Parietal lobe (tissue), 2 donors: Measurements from ENCODE around the gene RPS19. TPM values are rescaled to one million over a fixed set of nuclear protein-coding genes. Genes with fewer than 3 reads are reported as not detected.

ENCODE experiments used
- small RNA-seq: library from RNA; depleted of rRNA; stranded (forward); fragments of <200 nt; gene quantifications from one replicate; pipeline ENCODE3, GENCODE V24; 2014; ENCODE audit warnings: low replicate concordance
- total RNA-seq: library from RNA; depleted of rRNA; stranded (reverse); fragments of >200 nt; gene quantifications from one replicate; pipeline ENCODE4 v1.2.3, GENCODE V29; 2014

The RPS19 gene
- 374 TPM for total RNA-seq

DNA sequence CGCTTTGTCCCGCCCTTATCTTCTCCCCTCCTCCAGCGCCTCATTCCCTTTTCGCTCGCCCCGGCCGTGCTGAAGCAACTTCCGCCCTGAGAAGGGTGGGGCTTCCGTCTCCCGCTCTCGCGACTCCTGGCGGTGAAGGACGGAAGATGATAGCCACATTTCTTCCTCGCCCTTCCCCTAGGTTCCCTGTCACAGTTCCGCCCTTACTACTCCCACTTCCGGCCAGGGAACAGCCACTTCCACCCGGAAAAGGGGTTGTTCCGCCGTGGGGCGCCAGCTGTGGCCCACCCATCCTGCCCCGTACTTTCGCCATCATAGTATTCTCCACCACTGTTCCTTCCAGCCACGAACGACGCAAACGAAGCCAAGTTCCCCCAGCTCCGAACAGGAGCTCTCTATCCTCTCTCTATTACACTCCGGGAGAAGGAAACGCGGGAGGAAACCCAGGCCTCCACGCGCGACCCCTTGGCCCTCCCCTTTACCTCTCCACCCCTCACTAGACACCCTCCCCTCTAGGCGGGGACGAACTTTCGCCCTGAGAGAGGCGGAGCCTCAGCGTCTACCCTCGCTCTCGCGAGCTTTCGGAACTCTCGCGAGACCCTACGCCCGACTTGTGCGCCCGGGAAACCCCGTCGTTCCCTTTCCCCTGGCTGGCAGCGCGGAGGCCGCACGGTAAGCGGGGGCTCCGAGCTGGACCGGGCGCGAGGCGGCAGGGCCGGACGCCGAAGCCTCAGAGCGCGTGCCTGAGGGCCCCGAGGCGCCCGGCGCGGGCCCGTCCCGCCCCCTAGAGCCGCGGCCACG lies at the start of gene RPS19:
Gene RPS19, plus strand, starts transcription at position 638 of the 801 bp plus-strand sequence. CDS start 520 bp downstream, outside the sequence.

DNA sequence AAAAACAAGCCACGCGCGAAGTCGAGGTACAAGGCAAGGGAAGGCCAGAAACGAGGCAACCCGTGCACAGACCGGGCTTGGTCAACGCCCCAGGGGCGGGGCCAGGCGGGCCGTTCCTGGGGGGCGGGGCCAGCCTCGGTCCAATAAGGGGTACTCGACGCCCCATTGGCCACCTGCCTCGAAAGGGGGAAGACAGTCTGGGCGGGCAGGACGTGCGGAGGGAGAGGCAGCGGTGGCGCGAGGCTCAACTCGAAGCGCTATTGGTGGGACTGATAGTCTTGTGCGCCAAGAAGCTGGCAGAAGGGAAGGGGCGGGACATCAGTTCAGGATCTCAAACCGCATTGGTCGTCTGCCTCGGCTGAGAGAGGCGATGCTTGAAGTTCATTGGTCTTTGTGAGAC lies 15.5 kb upstream of the RPS19 start, which contains the start of gene LYPD4:
Gene LYPD4, minus strand, starts transcription at position 83 of the 400 bp plus-strand sequence. CDS start 5,398 bp downstream, outside the sequence.

DNA sequence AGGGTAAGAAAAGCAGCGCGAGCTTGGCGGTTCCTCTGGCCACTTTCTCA lies 15.2 kb upstream of the RPS19 start, which contains the start of gene DMRTC2:
Gene DMRTC2, plus strand, starts transcription at position 42 of the 50 bp plus-strand sequence. CDS start 2,387 bp downstream, outside the sequence.

DNA sequence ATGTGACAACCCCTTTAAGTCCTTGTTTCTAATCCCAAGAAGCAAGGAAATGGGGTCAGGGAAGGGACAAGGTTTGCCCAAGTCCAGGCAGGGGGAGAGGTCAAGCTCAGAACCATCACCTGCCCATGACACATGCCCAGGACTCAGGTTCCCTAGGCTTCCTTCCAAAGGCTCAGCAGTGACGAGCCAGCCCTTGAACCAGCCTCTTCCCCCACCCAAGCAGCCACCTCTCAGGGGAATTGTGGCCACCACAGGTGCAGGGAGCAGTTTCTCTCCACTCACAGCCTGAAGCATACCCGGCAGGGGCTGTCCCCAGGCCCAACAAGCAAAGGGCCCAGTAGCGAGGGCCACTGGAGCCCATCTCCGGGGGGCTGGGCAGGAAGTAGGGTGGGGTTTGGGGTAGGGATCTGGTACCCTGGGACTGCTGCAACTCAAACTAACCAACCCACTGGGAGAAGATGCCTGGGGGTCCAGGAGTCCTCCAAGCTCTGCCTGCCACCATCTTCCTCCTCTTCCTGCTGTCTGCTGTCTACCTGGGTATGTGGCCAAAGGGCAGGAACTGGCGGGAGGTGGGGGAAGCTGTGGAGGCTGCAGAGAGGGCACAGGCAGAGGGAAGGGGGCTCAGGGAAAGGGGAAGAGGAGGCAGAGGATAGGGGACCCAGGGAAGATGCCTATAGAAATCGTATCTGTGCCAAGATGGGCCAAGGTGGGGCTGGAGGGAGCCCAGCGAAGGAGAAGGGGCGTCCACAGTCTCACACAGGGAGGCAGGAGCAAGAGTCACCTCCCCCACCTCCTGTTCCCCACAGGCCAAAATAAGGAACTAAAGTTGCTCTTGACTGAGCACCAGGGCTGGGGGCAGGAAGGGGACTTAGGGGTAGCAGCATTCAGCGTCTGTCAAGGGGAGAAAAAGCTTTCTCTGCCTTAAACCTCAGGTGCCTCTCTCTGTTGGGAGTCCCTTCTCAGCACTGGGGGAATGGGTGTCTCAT lies 17.1 kb downstream of the RPS19 start, which contains the start of gene CD79A:
Gene CD79A, plus strand, starts transcription at position 433 of the 986 bp plus-strand sequence. Its CDS starts 26 bp downstream, at position 459.

DNA sequence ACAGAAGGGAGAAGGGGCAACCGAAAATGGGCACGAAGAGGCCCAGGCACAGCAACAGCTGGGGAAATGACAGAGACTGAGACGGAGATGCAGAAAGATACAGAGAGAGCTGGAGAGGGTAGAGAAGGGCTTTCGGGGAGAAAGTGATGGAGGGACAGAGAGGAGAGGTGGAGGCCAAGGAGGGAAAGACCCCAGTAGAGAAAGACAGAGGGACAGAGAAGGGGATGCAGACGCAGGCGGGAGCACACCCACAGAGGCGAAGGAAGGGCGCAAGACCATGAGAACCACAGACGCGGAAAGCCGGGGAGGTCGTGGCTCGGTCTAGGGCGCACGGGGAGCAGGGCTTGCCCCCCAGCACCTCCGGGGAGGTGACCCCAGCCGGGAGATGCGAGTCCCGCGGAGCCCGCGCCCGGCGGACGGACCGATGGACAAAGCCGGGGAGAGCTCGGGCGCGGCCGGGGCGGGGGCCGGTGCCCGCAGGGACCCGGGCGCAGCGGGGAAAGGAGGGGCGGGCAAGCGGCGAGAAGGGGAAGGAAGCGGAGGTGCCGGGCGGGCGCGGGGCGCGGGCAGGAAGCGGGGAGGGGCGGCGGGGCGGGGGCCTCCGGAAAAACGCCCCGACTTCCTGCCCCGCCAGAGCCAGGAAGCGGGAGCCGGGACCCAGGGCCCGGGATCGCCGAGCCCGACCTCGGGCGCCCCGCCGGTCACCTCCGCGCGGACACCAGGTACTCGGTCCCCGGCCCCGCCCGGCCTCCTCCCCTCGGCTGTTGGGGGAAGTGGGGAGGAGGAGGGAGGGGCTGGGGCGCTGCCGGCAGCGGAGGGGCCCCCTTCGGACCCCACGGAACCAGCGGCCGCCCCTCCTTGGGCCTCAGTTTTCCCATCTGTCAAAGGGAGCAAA lies 22.8 kb downstream of the RPS19 start, which contains the start of gene ARHGEF1:
Gene ARHGEF1, plus strand, starts transcription at position 617 of the 895 bp plus-strand sequence. CDS start 4,899 bp downstream, outside the sequence.

Small RNA genes lying within 50 kb of the gene (small RNA-seq; reads per million reads assigned to genes)
- gene MIR6797 = not detected

Other genes starting within 250 kb of the RPS19 start
- gene CEACAM4, start 233.2 kb upstream of the RPS19 start, total RNA-seq = not detected
- gene CEACAM7, start 172.0 kb upstream of the RPS19 start, total RNA-seq = not detected
- gene CEACAM5, start 151.6 kb upstream of the RPS19 start, total RNA-seq = not detected
- gene CEACAM6, start 104.7 kb upstream of the RPS19 start, total RNA-seq = not detected
- gene CEACAM3, start 63.7 kb upstream of the RPS19 start, total RNA-seq = not detected
- gene LYPD4, start 15.6 kb upstream of the RPS19 start, total RNA-seq = not detected
- gene DMRTC2, start 15.2 kb upstream of the RPS19 start, total RNA-seq = not detected
- gene CD79A, start 17.0 kb downstream of the RPS19 start, total RNA-seq = not detected
- gene ARHGEF1, start 22.9 kb downstream of the RPS19 start, total RNA-seq = 24.4 TPM
- not detected for gene ERFL, start 68.2 kb downstream of the RPS19 start, total RNA-seq
- gene RABAC1, start 99.1 kb downstream of the RPS19 start, total RNA-seq = 77.9 TPM
- gene ATP1A3, start 134.0 kb downstream of the RPS19 start, total RNA-seq = 217 TPM
- gene GRIK5, start 210.0 kb downstream of the RPS19 start, total RNA-seq = 36.9 TPM
- gene ZNF574, start 215.9 kb downstream of the RPS19 start, total RNA-seq = 16.3 TPM